Adipocyte (in vitro differentiated cells): ENCODE measurements around the gene MED9.

Experiments used
- DNase-seq: peaks from one replicate; pipeline ENCODE4 v3.0.0-alpha.2; 2015; ENCODE audit warnings: low read depth
- H3K27me3 ChIP-seq: replicated peaks from 2 replicates; pipeline ENCODE4 v1.7.0; 2013; ENCODE audit warnings: mild to moderate bottlenecking, low read length, moderate library complexity; ENCODE audit not compliant: control insufficient read depth, insufficient read depth
- H3K36me3 ChIP-seq: 2 replicates; pipeline ENCODE4 v1.7.0; 2013; ENCODE audit warnings: low read length, mild to moderate bottlenecking, moderate library complexity; ENCODE audit not compliant: control insufficient read depth, insufficient read depth, severe bottlenecking
- H3K4me1 ChIP-seq: 2 replicates; pipeline ENCODE4 v1.7.0; 2013; ENCODE audit warnings: mild to moderate bottlenecking, low read length, moderate library complexity; ENCODE audit not compliant: control insufficient read depth, insufficient read depth
- H3K4me3 ChIP-seq: 2 replicates; pipeline ENCODE4 v1.7.0; 2013; ENCODE audit warnings: mild to moderate bottlenecking, low read length, moderate library complexity
- H3K9ac ChIP-seq: 2 replicates; pipeline ENCODE4 v1.7.0; 2013; ENCODE audit warnings: mild to moderate bottlenecking, low read length, moderate library complexity
- H3K9me3 ChIP-seq: 2 replicates; pipeline ENCODE4 v1.7.0; 2013; ENCODE audit warnings: mild to moderate bottlenecking, low read length, moderate library complexity; ENCODE audit not compliant: control insufficient read depth

MED9 gene

GRCh38 chr17:17523001-17523730 is 46.4 kb downstream of the MED9 start:
- Histone ChIP-seq H3K36me3 (peaks cover 34% of the 10 kb centered on the region), H3K9me3 (no peaks in the 10 kb centered on the region), H3K4me3 (no peak overlapping the region), H3K9ac (no peak overlapping the region), H3K4me1 (peaks cover 4% of the 10 kb centered on the region), H3K27me3 (no peaks in the 10 kb centered on the region)
- DNase-seq, result no peak

- H3K9me3 ChIP-seq, result no peaks in the 10 kb centered on the region
- DNase-seq, result no peak
- peaks cover 4% of the 10 kb centered on the region for H3K4me1 ChIP-seq
- peaks cover 27% of the 10 kb centered on the region for H3K36me3 ChIP-seq
- no peak overlapping the region for H3K9ac ChIP-seq
- no peak overlapping the region for H3K4me3 ChIP-seq
- no peaks in the 10 kb centered on the region for H3K27me3 ChIP-seq
These were observed 47.1 kb downstream of the MED9 start for GRCh38 chr17:17523731-17524490.

GRCh38 chr17:17525311-17525710 is 48.5 kb downstream of the MED9 start:
- DNase-seq, result no peak
- no peak overlapping the region for H3K4me3 ChIP-seq
- H3K36me3 ChIP-seq, result peaks cover 14% of the 10 kb centered on the region
- no peaks in the 10 kb centered on the region for H3K27me3 ChIP-seq
- H3K9ac ChIP-seq, result no peak overlapping the region
- peaks cover 4% of the 10 kb centered on the region for H3K4me1 ChIP-seq
- H3K9me3 ChIP-seq, result no peaks in the 10 kb centered on the region

- DNase-seq, result no peak
- Histone ChIP-seq H3K4me3 (no peak overlapping the region), H3K4me1 (peaks cover 4% of the 10 kb centered on the region)
These were observed 49.2 kb downstream of the MED9 start for GRCh38 chr17:17525956-17526355.

GRCh38 chr17:17526369-17526768 is 49.6 kb downstream of the MED9 start:
- Histone ChIP-seq H3K27me3 (no peaks in the 10 kb centered on the region), H3K9ac (no peak overlapping the region), H3K4me3 (no peak overlapping the region), H3K9me3 (no peaks in the 10 kb centered on the region), H3K36me3 (peaks cover 3% of the 10 kb centered on the region), H3K4me1 (peaks cover 4% of the 10 kb centered on the region)
- no peak for DNase-seq

More at GRCh38 chr17:17525956-17526355, 49.2 kb downstream of the MED9 start:
- Histone ChIP-seq H3K9me3 (no peaks in the 10 kb centered on the region), H3K27me3 (no peaks in the 10 kb centered on the region), H3K36me3 (peaks cover 7% of the 10 kb centered on the region), H3K9ac (no peak overlapping the region)

GRCh38 chr17:17527534-17527933 is 50.7 kb downstream of the MED9 start:
- DNase-seq, result no peak
- no peaks in the 10 kb centered on the region for H3K9me3 ChIP-seq

GRCh38 chr17:17527956-17528500 is 51.2 kb downstream of the MED9 start:
- no peak for DNase-seq
- Histone ChIP-seq H3K9me3 (no peaks in the 10 kb centered on the region), H3K4me3 (no peak overlapping the region), H3K4me1 (peaks cover 4% of the 10 kb centered on the region), H3K9ac (no peak overlapping the region), H3K36me3 (peaks cover 3% of the 10 kb centered on the region), H3K27me3 (no peaks in the 10 kb centered on the region)

More at GRCh38 chr17:17527534-17527933, 50.7 kb downstream of the MED9 start:
- peaks cover 3% of the 10 kb centered on the region for H3K36me3 ChIP-seq
- H3K4me1 ChIP-seq, result peaks cover 4% of the 10 kb centered on the region
- H3K4me3 ChIP-seq, result no peak overlapping the region
- no peak overlapping the region for H3K9ac ChIP-seq
- H3K27me3 ChIP-seq, result no peaks in the 10 kb centered on the region

- Histone ChIP-seq H3K4me3 (no peak overlapping the region), H3K27me3 (no peaks in the 10 kb centered on the region), H3K9ac (no peak overlapping the region), H3K36me3 (peaks cover 2% of the 10 kb centered on the region), H3K9me3 (no peaks in the 10 kb centered on the region), H3K4me1 (peaks cover 4% of the 10 kb centered on the region)
- no peak for DNase-seq
These were observed 52.2 kb downstream of the MED9 start for GRCh38 chr17:17528696-17529652.

GRCh38 chr17:17531156-17531555 is 54.4 kb downstream of the MED9 start:
- DNase-seq, result no peak
- H3K27me3 ChIP-seq, result no peaks in the 10 kb centered on the region
- H3K9me3 ChIP-seq, result no peaks in the 10 kb centered on the region
- no peak overlapping the region for H3K4me3 ChIP-seq
- peaks cover 6% of the 10 kb centered on the region for H3K4me1 ChIP-seq
- H3K9ac ChIP-seq, result no peak overlapping the region
- H3K36me3 ChIP-seq, result no peaks in the 10 kb centered on the region

GRCh38 chr17:17532991-17533390 is 56.2 kb downstream of the MED9 start:
- Histone ChIP-seq H3K4me1 (peaks cover 6% of the 10 kb centered on the region), H3K27me3 (no peaks in the 10 kb centered on the region), H3K4me3 (no peak overlapping the region), H3K36me3 (peaks cover 4% of the 10 kb centered on the region), H3K9ac (no peak overlapping the region), H3K9me3 (no peaks in the 10 kb centered on the region)
- no peak for DNase-seq
